Ishikawa (cell line): ENCODE measurements around the gene ACTRT2.

ENCODE experiments used
- CEBPB ChIP-seq: IDR thresholded peaks from 2 replicates; pipeline ENCODE4 v1.6.1; 2012
- EGR1 ChIP-seq: IDR thresholded peaks from 2 replicates; pipeline ENCODE4 v1.6.1; 2012
- EP300 ChIP-seq: IDR thresholded peaks from 2 replicates; pipeline ENCODE4 v1.6.1; 2012; ENCODE audit warnings: borderline replicate concordance
- RAD21 ChIP-seq: IDR thresholded peaks from 2 replicates; pipeline ENCODE4 v1.6.1; 2012; ENCODE audit warnings: low read depth
- TAF1 ChIP-seq: IDR thresholded peaks from 2 replicates; pipeline ENCODE4 v1.6.1; 2012; ENCODE audit warnings: low read depth, mild to moderate bottlenecking
- TEAD4 ChIP-seq: IDR thresholded peaks from 2 replicates; pipeline ENCODE4 v1.6.1; 2012
- YY1 ChIP-seq: IDR thresholded peaks from 2 replicates; pipeline ENCODE4 v1.6.1; 2012; ENCODE audit warnings: low read depth
- ZBTB7A ChIP-seq: IDR thresholded peaks from 2 replicates; pipeline ENCODE4 v1.6.1; 2012; ENCODE audit warnings: low read depth
- TF ChIP-seq, protein P1 (sequence below): IDR thresholded peaks from 2 replicates; pipeline ENCODE4 v1.6.1; 2012; ENCODE audit warnings: low read depth, mild to moderate bottlenecking
- TF ChIP-seq, protein P2 (sequence below): IDR thresholded peaks from 2 replicates; pipeline ENCODE4 v1.6.1; 2012
- TF ChIP-seq, protein P3 (sequence below): IDR thresholded peaks from 2 replicates; pipeline ENCODE4 v1.6.1; 2012

DNA sequence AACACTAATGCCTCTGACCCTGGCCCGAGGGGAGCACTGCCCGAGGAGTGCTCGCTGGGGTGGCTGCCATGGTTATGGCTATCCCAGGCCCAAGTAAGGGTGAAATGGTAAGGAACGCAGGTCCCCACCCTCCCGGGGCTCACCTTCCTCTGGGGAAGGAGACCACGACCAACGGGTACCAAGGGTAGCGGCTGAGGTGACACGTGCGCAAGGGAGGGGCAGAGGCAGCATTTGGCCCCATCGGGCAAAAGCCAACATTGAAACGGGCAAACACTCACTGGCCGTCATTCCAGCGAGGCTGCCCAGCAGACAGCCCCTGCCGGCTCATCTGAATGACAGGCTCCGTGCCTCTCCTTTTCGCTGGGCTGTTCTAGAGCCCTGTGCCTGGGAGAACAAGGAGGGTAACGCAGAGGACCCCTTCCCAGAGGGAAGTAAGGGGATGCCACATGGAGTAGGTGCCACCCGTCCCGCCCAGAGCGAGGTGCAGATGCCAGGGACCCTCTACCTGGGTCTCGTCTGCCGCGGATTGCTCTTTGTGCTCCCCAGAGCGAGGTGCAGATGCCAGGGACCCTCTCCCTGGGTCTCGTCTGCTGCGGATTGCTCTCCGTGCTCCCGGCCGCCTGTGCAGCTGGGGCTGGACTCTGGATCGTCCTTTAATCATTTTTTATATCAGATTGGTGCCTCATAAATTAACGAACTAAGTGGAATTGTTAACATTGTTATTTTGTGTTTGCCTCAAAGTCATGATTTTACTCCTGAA is 16.2 kb downstream of the ACTRT2 start:
- TF ChIP-seq EP300 = no peak
- no peak for TF ChIP-seq YY1
- TF ChIP-seq RAD21 = no peak
- no peak for TF ChIP-seq CEBPB
- no peak for TF ChIP-seq EGR1
- no peak for TF ChIP-seq TAF1
- TF ChIP-seq, protein P1, sequence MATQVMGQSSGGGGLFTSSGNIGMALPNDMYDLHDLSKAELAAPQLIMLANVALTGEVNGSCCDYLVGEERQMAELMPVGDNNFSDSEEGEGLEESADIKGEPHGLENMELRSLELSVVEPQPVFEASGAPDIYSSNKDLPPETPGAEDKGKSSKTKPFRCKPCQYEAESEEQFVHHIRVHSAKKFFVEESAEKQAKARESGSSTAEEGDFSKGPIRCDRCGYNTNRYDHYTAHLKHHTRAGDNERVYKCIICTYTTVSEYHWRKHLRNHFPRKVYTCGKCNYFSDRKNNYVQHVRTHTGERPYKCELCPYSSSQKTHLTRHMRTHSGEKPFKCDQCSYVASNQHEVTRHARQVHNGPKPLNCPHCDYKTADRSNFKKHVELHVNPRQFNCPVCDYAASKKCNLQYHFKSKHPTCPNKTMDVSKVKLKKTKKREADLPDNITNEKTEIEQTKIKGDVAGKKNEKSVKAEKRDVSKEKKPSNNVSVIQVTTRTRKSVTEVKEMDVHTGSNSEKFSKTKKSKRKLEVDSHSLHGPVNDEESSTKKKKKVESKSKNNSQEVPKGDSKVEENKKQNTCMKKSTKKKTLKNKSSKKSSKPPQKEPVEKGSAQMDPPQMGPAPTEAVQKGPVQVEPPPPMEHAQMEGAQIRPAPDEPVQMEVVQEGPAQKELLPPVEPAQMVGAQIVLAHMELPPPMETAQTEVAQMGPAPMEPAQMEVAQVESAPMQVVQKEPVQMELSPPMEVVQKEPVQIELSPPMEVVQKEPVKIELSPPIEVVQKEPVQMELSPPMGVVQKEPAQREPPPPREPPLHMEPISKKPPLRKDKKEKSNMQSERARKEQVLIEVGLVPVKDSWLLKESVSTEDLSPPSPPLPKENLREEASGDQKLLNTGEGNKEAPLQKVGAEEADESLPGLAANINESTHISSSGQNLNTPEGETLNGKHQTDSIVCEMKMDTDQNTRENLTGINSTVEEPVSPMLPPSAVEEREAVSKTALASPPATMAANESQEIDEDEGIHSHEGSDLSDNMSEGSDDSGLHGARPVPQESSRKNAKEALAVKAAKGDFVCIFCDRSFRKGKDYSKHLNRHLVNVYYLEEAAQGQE = no peak
- TF ChIP-seq, protein P2, sequence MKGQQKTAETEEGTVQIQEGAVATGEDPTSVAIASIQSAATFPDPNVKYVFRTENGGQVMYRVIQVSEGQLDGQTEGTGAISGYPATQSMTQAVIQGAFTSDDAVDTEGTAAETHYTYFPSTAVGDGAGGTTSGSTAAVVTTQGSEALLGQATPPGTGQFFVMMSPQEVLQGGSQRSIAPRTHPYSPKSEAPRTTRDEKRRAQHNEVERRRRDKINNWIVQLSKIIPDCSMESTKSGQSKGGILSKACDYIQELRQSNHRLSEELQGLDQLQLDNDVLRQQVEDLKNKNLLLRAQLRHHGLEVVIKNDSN = no peak
- TF ChIP-seq TEAD4 = no peak
- TF ChIP-seq, protein P3, sequence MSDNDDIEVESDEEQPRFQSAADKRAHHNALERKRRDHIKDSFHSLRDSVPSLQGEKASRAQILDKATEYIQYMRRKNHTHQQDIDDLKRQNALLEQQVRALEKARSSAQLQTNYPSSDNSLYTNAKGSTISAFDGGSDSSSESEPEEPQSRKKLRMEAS = no peak
- TF ChIP-seq ZBTB7A = no peak
